Inferior parietal cortex (tissue), 1 donor: ENCODE results near the gene ATP11C.
"Not testable (repeated sequence)": the region's sequence is repeated elsewhere in the genome, so short reads cannot be mapped to it uniquely, and the experiment has no call there.

ENCODE experiments used
- DNase-seq: peaks from one replicate; pipeline ENCODE4 v3.0.0-alpha.2; 2016; ENCODE audit errors: extremely low spot score

Gene ATP11C

DNA sequence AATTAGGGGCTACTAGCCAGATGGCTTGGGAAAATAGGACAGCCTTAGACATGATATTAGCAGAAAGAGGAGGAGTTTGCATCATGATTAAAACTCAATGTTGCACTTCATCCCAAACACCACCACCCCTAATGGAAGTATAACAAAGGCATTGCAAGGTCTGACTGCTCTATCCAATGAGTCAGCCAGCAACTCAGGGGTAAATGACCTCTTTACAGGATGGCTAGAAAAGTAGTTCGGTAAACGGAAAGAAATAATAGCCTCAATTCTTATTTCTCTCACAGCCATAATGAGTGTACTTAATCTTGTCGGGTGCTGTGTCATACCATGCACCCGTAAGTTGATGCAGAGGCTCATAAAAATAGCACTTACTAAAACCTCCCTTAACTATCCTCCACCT lies 76.0 kb downstream of the ATP11C start:
- DNase-seq: not testable (repeated sequence)

DNA sequence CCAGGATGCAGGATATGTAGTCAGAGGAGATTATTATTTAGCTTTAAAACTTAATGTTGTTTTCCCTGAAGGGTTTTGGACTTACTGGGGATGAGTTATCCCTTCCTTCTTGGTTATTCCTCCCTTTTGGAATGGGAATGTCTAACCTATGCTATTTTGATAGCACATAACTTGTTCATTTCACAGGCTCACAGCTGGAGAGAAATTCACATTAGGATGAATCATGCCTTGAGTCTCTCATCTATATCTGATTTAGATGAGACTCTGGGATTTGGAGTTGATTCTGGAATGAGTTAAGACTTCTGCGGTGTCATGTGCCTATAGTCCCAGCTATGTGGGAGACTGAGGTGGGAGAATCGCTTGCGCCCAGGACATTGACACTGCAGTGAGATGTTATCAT lies 81.1 kb downstream of the ATP11C start:
- no peak for DNase-seq

GRCh38 chrX:139850968-139851367 lies 81.9 kb downstream of the ATP11C start:
- DNase-seq: no peak

GRCh38 chrX:139844884-139845283 lies 88.0 kb downstream of the ATP11C start:
- DNase-seq: no peak

DNA sequence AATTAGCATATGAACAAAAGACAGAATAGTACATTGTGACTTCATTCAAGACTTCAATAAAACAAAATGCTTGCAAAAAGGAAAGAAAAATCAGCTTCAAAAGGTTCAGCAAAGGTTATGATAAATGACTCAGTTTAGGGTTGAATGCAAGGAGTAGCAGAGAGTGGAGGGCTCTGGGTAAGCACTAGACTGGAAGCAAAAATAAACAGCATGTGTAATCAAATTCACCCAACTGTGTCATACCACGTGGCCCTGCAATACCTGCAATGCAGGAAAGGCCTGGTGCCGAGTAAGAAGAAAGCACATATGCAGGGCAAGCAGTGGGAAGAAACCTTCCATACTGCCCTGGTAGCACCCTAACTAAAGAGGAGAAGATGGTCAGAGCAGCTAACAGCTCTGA lies 88.7 kb downstream of the ATP11C start:
- DNase-seq: no peak

DNA sequence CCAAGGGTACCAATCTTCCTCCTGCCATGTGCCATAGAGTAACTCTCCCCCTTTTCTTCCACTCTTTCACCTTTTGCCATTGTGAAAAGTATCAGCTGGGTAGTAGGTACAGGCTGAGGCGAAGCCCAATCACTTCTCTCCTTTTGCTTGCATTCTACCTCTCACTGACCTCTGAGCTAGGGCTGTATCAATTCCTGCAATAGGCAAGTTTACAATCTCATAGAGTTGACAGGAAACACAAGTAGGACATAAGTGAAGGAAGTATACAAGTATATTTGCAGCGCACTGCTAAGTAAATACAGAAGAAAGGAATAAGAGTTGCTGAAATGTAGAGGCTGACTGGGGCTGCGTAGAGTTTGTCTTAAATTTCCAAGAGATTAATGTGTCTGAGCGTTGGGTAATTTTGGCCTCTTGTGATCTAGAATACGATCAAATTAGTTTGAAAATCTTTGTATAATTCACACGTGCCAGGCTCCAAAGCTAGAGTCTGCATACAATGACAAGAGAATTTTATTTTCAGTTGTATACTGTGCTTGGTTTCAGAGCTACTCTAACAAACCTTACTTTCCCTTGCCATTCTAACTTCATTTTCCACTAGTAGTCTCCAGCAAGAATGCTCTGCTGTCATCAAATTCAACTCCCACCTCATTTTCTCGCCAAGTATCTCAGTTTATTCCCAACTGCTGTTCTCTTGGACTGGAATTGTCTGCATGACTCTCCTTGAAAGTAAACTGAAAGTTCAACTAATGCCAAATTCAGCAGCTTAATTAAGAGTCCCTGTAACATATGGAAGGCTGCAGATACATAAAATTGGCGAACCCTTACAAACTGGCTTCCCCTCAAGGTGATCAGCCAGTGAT lies 90.3 kb downstream of the ATP11C start:
- DNase-seq: no peak

DNA sequence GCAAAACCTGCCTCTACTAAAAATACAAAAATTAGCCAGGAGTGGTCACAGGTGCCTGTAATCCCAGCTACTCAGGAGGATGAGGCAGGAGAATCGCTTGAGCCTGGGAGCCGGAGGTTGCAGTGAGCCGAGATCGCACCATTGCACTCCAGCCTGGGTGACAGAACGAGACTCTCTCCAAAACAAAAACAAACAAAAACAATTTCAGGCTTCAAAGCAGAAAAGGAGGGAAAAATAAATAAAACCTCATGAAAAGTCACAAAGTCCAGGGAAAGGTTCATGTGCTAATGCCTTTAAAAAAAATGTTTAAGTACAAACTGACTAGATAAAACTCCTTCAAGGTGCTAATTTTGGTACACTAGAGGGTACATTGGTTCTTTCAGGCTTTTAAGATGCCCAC lies 96.5 kb downstream of the ATP11C start:
- not testable (repeated sequence) for DNase-seq

- DNase-seq: no peak
Observed at GRCh38 chrX:139834879-139835278, 98.0 kb downstream of the ATP11C start.

GRCh38 chrX:139832718-139833309 lies 100.0 kb downstream of the ATP11C start:
- DNase-seq: no peak

- no peak for DNase-seq
Observed at GRCh38 chrX:139831675-139832456, 101.0 kb downstream of the ATP11C start.

DNA sequence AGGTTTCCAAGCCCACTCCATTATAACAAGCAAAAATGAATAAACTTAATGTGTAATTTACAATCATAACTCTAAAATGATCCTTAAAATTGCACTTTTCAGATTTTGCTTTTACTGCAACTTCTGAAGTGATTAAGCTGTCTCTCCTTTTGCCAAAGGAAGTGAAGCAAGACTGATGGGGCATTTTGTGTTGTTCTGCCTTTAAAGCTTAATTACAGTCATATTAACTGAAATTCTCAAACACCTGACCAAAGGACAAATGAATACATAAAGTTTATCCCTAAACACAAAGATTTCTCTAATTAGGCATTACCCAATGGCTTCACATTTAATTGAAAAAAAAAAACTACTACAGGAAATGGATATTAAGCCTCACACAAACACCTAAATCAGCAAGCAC lies 101.8 kb downstream of the ATP11C start:
- no peak for DNase-seq

- DNase-seq: no peak
Observed at GRCh38 chrX:139828830-139829229, 104.0 kb downstream of the ATP11C start.

DNA sequence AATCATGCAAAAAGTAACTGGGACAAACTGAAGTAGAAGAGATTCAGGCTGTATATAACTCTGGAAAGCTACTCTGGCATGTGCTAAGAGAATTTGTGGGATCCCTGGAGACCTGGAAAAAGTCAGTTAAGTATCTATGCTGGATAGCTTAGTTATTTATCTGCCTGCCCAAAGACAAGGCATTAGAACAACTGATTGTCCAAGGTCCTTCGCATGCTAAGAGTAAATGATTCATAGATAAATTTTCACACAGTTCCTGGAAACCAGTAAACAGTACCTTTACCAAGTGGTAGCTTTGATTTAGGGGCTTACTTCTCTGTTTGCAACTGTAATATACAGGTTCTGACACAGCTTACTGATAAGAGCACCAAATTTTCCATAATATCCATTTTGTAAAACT lies 104.8 kb downstream of the ATP11C start:
- DNase-seq: no peak

DNA sequence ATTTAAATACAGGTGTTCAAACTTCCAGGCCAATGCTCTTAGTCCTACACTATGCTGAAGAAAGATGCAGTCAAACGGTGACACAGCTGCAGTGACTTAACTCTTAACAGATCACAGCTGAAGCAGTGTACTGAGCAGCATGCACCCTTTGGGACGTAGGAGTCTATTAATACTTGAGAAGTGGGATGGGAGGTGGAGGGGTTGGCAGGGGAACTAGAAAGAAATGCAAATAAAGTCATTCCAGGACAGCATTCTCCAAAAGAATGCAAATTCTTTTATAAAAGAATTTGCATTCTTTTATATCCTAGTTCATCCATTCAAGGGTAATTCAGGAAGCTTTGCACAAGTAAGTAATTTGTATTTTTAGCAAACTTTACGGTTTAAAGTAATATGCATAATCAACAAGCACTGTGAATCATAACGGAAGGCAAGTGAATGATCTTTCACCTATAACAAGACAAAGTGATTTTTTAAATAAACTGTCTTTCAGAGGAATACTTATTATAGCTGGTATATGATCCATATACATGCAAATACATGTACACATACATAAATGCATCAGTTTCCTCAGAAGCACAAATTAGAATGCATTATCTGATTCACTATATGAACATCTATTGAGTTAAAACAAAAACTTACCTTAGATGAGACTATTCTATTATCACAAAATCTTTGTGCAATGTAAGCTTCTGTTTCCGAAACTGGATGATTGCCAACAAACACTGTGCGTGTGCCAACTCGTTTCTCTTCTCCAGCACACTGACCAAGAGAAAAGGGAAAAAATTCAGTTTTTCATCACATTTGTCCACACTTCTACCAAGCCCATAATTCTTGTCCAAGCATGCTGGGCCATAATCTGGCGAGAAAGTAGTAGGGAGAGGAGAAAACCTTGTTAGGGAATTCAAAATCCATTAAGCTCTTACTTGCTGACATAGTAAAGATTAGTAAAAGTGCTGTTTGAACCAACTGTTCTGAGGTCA lies 106.5 kb downstream of the ATP11C start:
- no peak for DNase-seq

- DNase-seq: no peak
Observed at GRCh38 chrX:139825618-139826017, 107.2 kb downstream of the ATP11C start.

- no peak for DNase-seq
Observed at GRCh38 chrX:139823806-139824205, 109.0 kb downstream of the ATP11C start.

DNA sequence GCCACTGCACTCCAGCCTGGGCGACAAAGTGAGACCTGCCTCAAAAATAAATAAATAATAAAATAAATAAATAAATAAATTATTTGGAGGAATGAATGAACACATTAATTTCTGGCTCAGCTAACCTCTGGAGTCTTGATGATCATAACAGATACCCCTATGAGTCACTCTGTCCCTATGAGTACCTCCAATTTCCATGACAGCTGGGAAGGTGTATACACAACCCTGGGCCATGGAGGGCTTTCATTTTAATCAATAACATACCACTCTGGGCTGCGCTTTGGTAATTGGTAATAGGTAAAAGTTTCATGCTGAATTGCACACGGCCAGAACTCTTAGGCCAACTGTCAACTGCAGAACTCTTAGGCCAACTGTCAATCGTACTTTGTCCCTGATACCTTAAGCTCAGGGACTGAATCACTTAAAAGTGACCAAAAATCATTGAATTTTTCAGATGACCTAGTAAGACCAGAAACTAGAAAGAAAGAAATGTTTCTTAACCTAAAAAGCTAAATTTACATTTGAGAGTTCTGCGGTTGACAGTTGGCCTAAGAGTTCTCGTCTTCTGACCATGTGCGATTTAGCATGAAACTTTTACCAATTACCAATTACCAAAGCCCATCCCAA lies 112.4 kb downstream of the ATP11C start:
- no peak for DNase-seq

DNA sequence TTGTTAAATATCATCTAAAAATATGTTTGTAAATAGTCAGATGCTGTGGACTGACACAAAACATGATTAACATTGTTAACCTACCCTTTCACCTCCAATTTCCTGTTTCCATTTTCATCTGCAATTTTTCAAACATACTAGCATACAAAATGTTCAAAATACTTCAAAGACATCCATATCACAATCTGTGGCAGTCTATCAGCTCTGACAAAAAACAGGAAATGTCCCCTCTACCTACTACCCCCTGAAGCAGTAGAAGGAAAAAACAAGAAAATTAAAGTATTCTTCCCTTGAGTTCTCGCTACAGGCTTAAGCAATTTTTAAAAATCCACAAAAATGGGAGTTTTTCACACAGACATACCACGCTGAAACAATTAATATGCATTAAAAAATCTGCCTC lies 116.6 kb downstream of the ATP11C start:
- no peak for DNase-seq

GRCh38 chrX:139815771-139816170 lies 117.1 kb downstream of the ATP11C start:
- DNase-seq: no peak

- no peak for DNase-seq
Observed at GRCh38 chrX:139811942-139812629, 120.8 kb downstream of the ATP11C start.
